Renal pelvis (tissue), 12 donors: ENCODE data around the gene OR10H4. TPM values are rescaled to one million over a fixed set of nuclear protein-coding genes. Genes with fewer than 3 reads are reported as not detected.
A peak's percentile ranks its signal among the peaks of the same experiment; 100 is the strongest.
"Not testable (repeated sequence)": the region's sequence is repeated elsewhere in the genome, so short reads cannot be mapped to it uniquely, and the experiment has no call there.

Source experiments
- DNase-seq: peaks from one replicate; pipeline ENCODE4 v3.0.0-alpha.2; 2013
- long read RNA-seq, 16 experiments: transcript quantifications; one replicate each; lab custom pipeline, GENCODE V29; 2026
- polyA plus RNA-seq, 3 donors: library from polyadenylated mRNA; unstranded; fragments of 120-200 nt; gene quantifications; one replicate each; pipeline ENCODE4 v1.2.1, GENCODE V29; 2013; ENCODE audit not compliant: insufficient read length in 3 of 3

OR10H4 gene
- not detected for polyA plus RNA-seq
- long read RNA-seq, donor 1 = 0 reads
- long read RNA-seq, donor 2 = 0 reads
- long read RNA-seq, donor 3 = 0 reads
- long read RNA-seq, donor 4 = 0 reads
- long read RNA-seq, donor 5 = 0 reads
- long read RNA-seq, donor 6 = 0 reads
- long read RNA-seq, donor 7 = 0 reads
- long read RNA-seq, donor 8 = 0 reads
- long read RNA-seq, donor 9 = 0 reads
- long read RNA-seq, donor 10 = 0 reads
- long read RNA-seq, donor 11 = 0 reads
- long read RNA-seq, donor 12 = 0 reads
- long read RNA-seq, donor 13 = 0 reads
- long read RNA-seq, donor 14 = 0 reads
- long read RNA-seq, donor 15 = 0 reads
- long read RNA-seq, donor 16 = 0 reads

GRCh38 chr19:15948223-15949058, at the start of gene OR10H4:
TSS of gene OR10H4 (plus strand) at chr19:15949008. CDS start at chr19:15949008, 0 bp downstream.
- DNase-seq = no peak

GRCh38 chr19:15899561-15899960, 49.2 kb upstream of the OR10H4 start:
- not testable (repeated sequence) for DNase-seq

- DNase-seq = peak; percentile 7
Observed at GRCh38 chr19:15900032-15900431, 48.8 kb upstream of the OR10H4 start.

GRCh38 chr19:15900504-15900903, 48.3 kb upstream of the OR10H4 start:
- no peak for DNase-seq

- no peak for DNase-seq
Observed at GRCh38 chr19:15902254-15902653, 46.6 kb upstream of the OR10H4 start.

- not testable (repeated sequence) for DNase-seq
Observed at GRCh38 chr19:15902898-15903297, 45.9 kb upstream of the OR10H4 start.

- no peak for DNase-seq
Observed at GRCh38 chr19:15905026-15905425, 43.8 kb upstream of the OR10H4 start.

GRCh38 chr19:15911599-15912235, 37.1 kb upstream of the OR10H4 start:
- DNase-seq = peak; percentile 5

GRCh38 chr19:15913384-15913783, 35.4 kb upstream of the OR10H4 start:
- DNase-seq = no peak

GRCh38 chr19:15913830-15914229, 35.0 kb upstream of the OR10H4 start:
- no peak for DNase-seq

GRCh38 chr19:15915109-15915508, 33.7 kb upstream of the OR10H4 start:
- no peak for DNase-seq

GRCh38 chr19:15919243-15919642, 29.6 kb upstream of the OR10H4 start:
- DNase-seq = no peak

- DNase-seq = no peak
Observed at GRCh38 chr19:15922021-15922420, 26.8 kb upstream of the OR10H4 start.

GRCh38 chr19:15923702-15924101, 25.1 kb upstream of the OR10H4 start:
- DNase-seq = no peak

GRCh38 chr19:15926484-15926883, 22.3 kb upstream of the OR10H4 start:
- no peak for DNase-seq

GRCh38 chr19:15928321-15928720, 20.5 kb upstream of the OR10H4 start:
- DNase-seq = no peak

GRCh38 chr19:15933761-15934331, 15.0 kb upstream of the OR10H4 start:
- not testable (repeated sequence) for DNase-seq

- DNase-seq = no peak
Observed at GRCh38 chr19:15934332-15935078, 14.3 kb upstream of the OR10H4 start, which contains the start of gene CYP4F11. TSS of gene CYP4F11 (minus strand) at chr19:15934529. CDS start at chr19:15934408, 121 bp downstream.

- DNase-seq = no peak
Observed at GRCh38 chr19:15935167-15935702, 13.6 kb upstream of the OR10H4 start.

GRCh38 chr19:15936173-15936572, 12.6 kb upstream of the OR10H4 start:
- no peak for DNase-seq

GRCh38 chr19:15936950-15937349, 11.9 kb upstream of the OR10H4 start:
- no peak for DNase-seq
